ENCODE results near the gene CDC42EP5.
A peak's percentile ranks its signal among the peaks of the same experiment; 100 is the strongest.
"Not testable (repeated sequence)": the region's sequence is repeated elsewhere in the genome, so short reads cannot be mapped to it uniquely, and the experiment has no call there.

Gene CDC42EP5

GRCh38 chr19:54470991-54471782 lies 1.9 kb downstream of the CDC42EP5 start:
- peak overlapping the region; percentile 8; the same call in 1 of the 2 replicates for H3K4me3 ChIP-seq (ENCODE audit: low read length)
- TF ChIP-seq ZNF274 (IDR thresholded peaks at IDR 0.05; ENCODE audit: low read depth, low read length) = no peak

GRCh38 chr19:54470276-54470887 lies 2.7 kb downstream of the CDC42EP5 start:
- no peak overlapping the region for H3K4me3 ChIP-seq (ENCODE audit: low read length)
- no peak for TF ChIP-seq ZNF274 (IDR thresholded peaks at IDR 0.05; ENCODE audit: low read depth, low read length)

- TF ChIP-seq ZNF274 (IDR thresholded peaks at IDR 0.05; ENCODE audit: low read depth, low read length) = no peak
Observed at GRCh38 chr19:54469496-54469934, 3.6 kb downstream of the CDC42EP5 start.

GRCh38 chr19:54466110-54466480 lies 7.0 kb downstream of the CDC42EP5 start:
- H3K4me3 ChIP-seq (ENCODE audit: low read length) = not testable (repeated sequence)

More at GRCh38 chr19:54469496-54469934, 3.6 kb downstream of the CDC42EP5 start:
- H3K4me3 ChIP-seq (ENCODE audit: low read length) = no peak overlapping the region

- no peak for TF ChIP-seq ZNF274 (IDR thresholded peaks at IDR 0.05; ENCODE audit: low read depth, low read length)
- no peak overlapping the region for H3K4me3 ChIP-seq (ENCODE audit: low read length)
Observed at GRCh38 chr19:54465426-54466109, 7.5 kb downstream of the CDC42EP5 start.

GRCh38 chr19:54464630-54465425 lies 8.3 kb downstream of the CDC42EP5 start:
- no peak for TF ChIP-seq ZNF274 (IDR thresholded peaks at IDR 0.05; ENCODE audit: low read depth, low read length)

GRCh38 chr19:54464044-54464629 lies 9.0 kb downstream of the CDC42EP5 start:
- H3K4me3 ChIP-seq (ENCODE audit: low read length) = peak overlapping the region; percentile 66
- no peak for TF ChIP-seq ZNF274 (IDR thresholded peaks at IDR 0.05; ENCODE audit: low read depth, low read length)

More at GRCh38 chr19:54464630-54465425, 8.3 kb downstream of the CDC42EP5 start:
- peak overlapping the region; percentile 66 for H3K4me3 ChIP-seq (ENCODE audit: low read length)

- TF ChIP-seq ZNF274 (IDR thresholded peaks at IDR 0.05; ENCODE audit: low read depth, low read length) = no peak
- H3K4me3 ChIP-seq (ENCODE audit: low read length) = peak within 1 kb of the TSS; percentile 66
Observed at GRCh38 chr19:54463531-54464043, 9.5 kb downstream of the CDC42EP5 start, which contains the start of gene LENG9. Gene LENG9, minus strand, starts transcription at chr19:54463778. Its CDS starts 252 bp downstream, at chr19:54463526.

- TF ChIP-seq ZNF274 (IDR thresholded peaks at IDR 0.05; ENCODE audit: low read depth, low read length) = no peak
- H3K4me3 ChIP-seq (ENCODE audit: low read length) = peak overlapping the region; percentile 58; the same call in 1 of the 2 replicates
Observed at GRCh38 chr19:54462655-54463530, 10.2 kb downstream of the CDC42EP5 start.

GRCh38 chr19:54462047-54462654 lies 10.9 kb downstream of the CDC42EP5 start:
- no peak for TF ChIP-seq ZNF274 (IDR thresholded peaks at IDR 0.05; ENCODE audit: low read depth, low read length)
- peak overlapping the region; percentile 58; the same call in 1 of the 2 replicates for H3K4me3 ChIP-seq (ENCODE audit: low read length)

- H3K4me3 ChIP-seq (ENCODE audit: low read length) = no peak overlapping the region
- no peak for TF ChIP-seq ZNF274 (IDR thresholded peaks at IDR 0.05; ENCODE audit: low read depth, low read length)
Observed at GRCh38 chr19:54461613-54462012, 11.5 kb downstream of the CDC42EP5 start.

GRCh38 chr19:54461210-54461609 lies 11.9 kb downstream of the CDC42EP5 start:
- no peak overlapping the region for H3K4me3 ChIP-seq (ENCODE audit: low read length)
- TF ChIP-seq ZNF274 (IDR thresholded peaks at IDR 0.05; ENCODE audit: low read depth, low read length) = no peak

Data from GM08714 (cell line).